Measurements from ENCODE around the gene KIF24.

- no peak for TF ChIP-seq CTCF (IDR thresholded peaks at IDR 0.05)
- peak; percentile 44 for TF ChIP-seq EP300 (IDR thresholded peaks at IDR 0.05; ENCODE audit: low read depth)
- no peak for TF ChIP-seq POLR2A (IDR thresholded peaks at IDR 0.05)
- TF ChIP-seq POLR2AphosphoS5 (IDR thresholded peaks at IDR 0.05) = no peak
Observed at GRCh38 chr9:34343090-34343489, 14.0 kb upstream of the KIF24 start.

Data from transverse colon (tissue), 4 donors.